LHCN-M2 (cell line): ENCODE measurements around the gene ACTR5. TPM values are rescaled to one million over a fixed set of nuclear protein-coding genes. Genes with fewer than 3 reads are reported as not detected.
A peak's percentile ranks its signal among the peaks of the same experiment; 100 is the strongest.

Experiments
- DNase-seq: peaks from one replicate; pipeline ENCODE4 v3.0.0-alpha.2; 2012; ENCODE audit warnings: low read depth
- polyA plus RNA-seq: library from polyadenylated mRNA; unstranded; fragments of >200 nt; gene quantifications from one replicate; pipeline ENCODE4 v1.2.1, GENCODE V29; 2012; ENCODE audit warnings: missing spikeins
- total RNA-seq: library from RNA; depleted of rRNA; stranded (reverse); fragments of >200 nt; gene quantifications from 2 replicates; pipeline ENCODE4 v1.2.3, GENCODE V29; 2014; rRNA removed

Gene ACTR5
- total RNA-seq, result 7.3 and 8.9 TPM in 2 replicates
- polyA plus RNA-seq, result 4.1 TPM

DNA sequence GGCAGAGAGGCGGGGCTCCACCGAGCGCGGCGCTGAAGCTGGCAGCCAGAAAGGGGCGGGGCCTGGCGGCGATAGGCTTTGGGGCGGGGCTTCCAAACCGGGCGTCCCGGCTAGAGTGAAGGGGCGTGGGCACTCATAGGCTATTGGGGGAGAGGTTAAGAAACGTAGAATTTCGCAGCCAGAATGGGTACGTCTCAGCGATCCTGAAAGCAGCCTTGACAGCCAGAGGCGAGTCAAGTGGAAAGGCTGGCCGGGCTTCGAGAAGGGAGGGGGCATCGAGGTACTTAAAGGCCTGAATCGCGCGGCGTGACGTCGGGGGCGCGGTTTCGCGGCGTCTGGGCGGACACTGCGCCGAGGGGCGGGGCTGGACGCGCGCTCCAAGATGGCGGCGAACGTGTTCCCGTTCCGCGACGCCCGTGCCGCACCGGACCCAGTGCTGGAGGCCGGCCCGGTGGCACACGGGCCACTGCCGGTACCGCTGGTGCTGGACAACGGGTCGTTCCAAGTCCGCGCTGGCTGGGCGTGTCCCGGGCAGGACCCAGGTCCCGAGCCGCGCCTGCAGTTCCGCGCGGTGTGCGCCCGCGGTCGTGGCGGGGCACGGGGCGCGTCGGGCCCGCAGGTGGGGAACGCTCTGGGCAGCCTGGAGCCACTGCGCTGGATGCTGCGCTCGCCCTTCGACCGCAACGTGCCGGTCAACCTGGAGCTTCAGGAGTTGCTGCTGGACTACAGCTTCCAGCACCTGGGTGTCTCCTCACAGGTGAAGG, at the start of gene ACTR5:
Gene ACTR5, plus strand, starts transcription at position 364 of the 764 bp plus-strand sequence. Its CDS starts 19 bp downstream, at position 383.
- peak; percentile 82 for DNase-seq

DNA sequence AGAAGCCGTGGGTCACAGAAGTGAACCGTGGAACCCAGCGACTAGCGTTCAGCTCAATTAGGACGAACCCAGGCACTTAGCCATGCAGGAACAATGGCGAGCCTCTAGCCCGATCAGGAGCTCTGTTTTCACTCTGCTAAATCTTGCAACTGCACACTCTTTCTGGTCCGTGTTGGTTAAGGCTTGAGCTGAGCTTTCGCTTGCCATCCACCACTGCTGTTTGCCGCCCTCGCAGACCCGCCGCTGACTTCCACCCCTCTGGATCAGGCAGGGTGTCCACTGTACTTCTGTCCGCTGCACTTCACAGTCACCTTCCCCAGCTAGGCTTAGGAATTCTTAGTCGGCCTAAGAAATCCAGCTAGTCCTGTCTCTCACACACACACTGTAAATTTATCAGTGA, 49.7 kb upstream of the ACTR5 start:
- no peak for DNase-seq

DNA sequence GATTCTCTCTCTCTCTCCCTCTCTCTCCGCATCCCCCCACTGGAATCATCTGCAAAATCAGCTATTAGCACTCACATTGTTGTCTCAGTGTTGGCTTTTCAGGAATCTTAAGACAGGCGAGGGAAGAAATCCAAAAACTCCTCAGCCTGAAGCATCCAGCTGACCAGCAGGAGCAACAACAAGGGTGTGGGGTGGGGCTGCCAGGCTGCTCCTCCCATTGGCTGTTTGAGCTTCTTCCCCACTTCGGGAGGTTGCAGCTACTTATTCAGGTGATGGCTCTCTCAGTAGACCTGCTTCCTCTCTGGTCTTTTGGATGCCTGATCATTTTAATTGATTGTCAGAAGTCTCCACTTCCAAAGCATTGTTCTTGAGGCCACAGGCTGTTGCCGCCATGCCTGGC, 48.1 kb upstream of the ACTR5 start:
- DNase-seq, result no peak

DNA sequence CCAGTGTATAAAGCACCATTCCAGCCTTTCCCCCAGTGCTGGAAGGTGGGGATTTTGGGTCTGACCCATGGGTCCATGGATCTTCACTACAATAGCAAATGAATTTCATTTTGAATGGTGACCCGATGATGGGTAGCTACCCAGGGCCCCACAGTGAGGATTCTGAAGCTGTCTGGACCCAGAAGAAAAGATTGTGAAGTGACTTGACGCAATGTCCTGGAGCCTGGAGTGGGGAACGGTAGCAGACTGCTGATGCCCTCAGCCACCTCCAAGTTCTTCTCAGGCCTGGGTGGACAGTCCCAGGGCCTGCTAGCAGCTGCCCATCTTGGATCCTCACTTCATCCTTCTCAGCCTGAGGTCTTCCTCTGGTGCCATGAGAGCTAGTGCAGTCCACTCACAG, 47.3 kb upstream of the ACTR5 start:
- DNase-seq, result no peak

DNA sequence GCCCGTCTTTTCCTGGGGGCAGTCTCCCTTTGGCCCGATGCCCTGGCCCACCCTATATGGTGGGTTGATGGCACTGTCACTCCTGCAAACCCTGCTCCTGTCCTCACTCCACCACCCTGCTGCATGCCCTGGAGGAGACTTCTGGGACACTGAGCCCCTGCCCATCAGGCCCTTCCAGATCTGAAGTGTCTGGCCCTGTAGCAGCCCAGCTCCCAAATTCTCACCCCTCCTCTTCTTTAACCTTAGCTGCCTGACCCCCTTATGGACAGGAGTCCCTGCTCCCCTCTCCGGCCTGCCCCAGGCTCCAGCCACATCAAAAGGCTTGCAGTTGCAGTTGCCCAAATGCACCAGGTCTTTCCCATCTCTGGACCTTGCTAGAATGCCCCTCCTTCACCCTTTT, 44.7 kb upstream of the ACTR5 start:
- DNase-seq, result no peak

DNA sequence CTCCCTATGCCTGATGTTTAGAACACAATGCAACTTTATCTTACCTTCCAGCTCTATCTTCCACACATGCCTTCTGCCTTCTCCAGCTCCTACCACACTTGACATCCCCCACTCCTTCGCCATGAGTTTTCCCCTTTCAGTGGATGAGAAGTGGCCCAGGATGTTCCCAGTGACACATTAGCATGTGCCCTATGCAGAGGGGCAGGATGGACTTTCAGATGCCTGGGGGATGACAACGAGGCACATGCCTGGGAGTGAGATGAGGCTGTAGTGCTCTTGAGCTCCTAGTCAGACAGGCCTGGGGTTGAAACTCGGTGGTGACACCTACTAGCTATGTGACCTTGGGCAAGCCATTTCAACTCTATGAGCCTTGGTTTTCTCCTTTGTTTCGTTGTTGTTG, 44.1 kb upstream of the ACTR5 start:
- DNase-seq, result no peak

DNA sequence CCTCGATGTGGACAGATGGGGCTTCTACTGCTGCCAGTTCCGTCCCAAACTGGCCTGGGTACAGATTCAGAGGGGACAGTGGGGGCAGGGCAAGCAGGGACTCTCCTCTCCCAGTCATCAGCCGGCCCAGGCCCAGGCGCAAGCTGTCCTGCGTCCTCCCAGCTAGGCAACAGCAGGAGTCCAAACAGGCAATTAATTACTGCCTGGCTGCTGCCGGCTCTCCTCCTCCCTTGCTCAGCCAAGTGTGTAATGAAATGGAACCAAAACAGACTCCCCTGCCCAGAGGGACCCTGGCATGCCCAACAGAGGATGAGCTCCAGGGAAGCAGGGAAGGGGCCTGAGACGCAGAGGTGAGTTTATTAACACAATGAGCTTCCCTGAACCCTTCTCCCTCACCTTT, 41.8 kb upstream of the ACTR5 start:
- DNase-seq, result no peak

DNA sequence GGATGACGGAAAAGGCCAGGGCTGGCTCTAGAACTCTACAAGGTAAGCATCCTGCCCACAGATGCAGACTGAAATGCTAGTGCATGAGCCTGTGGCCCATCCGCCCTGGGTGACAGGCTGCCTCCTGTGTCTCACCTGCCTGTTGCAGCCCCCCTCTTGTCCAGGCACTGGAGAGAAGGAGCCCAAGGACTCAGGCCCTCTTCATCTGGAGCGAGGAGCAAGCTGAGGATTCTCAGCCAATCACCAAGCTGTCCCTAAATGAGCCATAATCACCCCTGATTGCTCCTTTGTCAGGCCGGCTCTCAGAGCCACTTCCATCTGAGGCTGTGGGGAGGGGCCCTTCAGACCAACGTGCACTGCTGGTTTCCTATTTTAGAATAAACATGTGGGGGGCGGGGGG, 34.0 kb upstream of the ACTR5 start:
- no peak for DNase-seq

DNA sequence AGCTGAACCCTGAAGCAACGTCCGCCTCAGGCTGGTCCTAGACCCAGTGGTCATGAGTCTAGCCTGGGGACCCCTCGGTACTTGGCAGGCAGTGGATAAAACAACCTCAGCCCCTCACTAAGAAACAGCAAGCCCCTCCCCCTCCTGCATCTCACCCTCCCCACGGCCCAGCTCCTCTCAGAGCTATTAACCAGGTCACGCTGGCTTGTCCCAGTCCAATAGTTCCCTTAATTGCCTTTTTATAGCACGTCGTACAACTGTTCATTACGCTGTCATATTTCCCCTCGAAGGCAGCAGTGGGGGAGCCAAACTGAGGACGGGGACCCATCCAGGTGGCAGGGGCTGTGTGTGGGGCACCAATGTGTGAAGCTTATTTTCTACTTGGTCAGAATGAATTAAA, 32.6 kb upstream of the ACTR5 start:
- no peak for DNase-seq

DNA sequence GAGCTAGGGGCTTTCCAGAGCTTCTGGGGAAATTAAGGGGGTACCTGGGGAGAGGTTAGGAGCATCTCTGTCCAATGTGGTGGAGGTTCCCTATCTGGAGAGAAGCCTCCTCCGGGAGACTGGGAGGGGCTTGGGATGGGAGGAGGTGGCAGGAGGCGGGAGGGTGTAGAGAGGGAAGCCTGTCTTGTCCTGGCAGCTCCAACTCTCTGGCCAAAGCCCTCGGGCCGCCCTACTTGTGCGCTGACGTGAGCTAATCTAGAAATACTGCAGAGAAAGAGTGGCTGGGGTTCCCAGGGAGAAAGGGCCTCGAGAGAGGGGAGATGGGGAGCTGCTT, 25.6 kb upstream of the ACTR5 start:
- no peak for DNase-seq

DNA sequence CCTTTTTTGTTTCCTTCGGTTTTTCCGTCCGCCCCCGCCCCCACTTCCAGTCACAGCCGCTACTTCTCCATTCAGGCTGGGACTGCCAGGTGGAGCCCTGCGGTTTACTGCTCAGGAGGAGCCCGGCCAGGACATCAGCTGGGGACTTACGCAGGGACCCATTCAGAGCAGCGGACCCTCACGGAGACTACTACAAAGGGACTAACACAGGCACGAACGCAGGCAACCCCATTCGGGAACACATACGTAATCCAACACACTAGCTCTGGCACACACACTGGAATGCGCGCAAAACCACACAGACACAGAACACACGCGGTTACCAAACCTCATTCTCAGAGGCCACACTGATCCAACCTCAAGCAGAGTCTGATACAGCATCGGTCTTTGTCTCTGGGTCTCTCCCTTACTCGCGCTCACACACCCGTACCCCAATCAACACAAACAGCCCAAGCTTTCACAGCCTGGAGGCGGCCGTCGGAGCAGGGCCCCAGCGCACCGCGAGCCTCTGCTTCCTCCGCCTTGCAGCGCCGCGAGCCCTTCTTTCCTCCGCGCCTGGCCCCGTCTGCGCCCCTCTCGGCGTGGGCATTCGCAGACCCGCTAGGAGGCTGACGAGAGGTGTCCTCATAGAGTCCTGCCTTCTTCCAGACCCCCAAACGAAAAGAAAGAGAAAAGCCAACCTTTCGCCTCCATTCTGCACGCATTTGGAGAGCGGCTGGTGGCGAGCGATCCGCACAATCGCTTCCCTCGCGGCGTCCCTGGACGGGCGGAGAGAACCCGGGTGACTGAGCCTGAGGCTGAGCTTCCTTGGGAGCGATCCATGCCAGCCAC, 25.0 kb upstream of the ACTR5 start:
- no peak for DNase-seq

DNA sequence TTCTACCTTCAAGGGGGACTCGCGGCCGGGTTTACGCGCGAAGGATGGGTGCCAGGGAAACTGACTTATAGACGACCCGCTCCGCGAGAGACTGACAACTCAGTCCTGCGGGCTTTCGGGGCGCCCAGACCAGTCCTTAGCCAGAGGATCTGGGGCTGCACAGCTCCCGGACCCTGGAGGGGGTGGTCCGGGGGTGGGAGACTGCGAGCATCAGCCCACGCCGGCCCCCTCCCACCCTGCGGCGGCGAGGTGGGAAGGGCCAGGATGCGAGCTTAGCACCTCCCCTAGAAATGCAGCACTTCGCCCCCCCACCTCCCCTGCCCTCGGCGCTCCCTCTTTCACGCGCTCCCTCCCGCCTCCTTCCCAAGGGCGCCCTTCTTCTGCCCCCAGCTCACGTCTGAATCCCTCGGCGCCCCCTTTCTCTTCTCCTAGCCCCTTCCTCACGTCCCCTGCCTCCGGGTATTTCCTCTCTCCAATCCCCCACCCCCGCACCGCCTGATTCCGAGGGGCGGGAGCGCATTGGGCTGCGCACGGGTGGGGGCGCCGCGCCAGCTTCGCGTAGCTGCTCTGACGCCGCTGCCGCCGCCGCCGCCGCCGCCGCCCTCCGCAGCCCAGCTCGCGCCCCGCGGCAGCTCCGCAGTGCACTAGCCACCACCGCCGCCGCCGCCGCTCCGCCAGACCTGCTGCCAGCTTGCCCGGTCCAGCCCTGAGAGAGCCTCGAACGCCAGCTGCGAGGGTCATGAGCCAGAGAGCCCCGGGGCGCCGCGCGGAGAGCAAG, 24.2 kb upstream of the ACTR5 start, which contains the start of gene SLC32A1:
Gene SLC32A1, plus strand, starts transcription at position 639 of the 778 bp plus-strand sequence. CDS start 239 bp downstream, outside the sequence.
- DNase-seq, result no peak

DNA sequence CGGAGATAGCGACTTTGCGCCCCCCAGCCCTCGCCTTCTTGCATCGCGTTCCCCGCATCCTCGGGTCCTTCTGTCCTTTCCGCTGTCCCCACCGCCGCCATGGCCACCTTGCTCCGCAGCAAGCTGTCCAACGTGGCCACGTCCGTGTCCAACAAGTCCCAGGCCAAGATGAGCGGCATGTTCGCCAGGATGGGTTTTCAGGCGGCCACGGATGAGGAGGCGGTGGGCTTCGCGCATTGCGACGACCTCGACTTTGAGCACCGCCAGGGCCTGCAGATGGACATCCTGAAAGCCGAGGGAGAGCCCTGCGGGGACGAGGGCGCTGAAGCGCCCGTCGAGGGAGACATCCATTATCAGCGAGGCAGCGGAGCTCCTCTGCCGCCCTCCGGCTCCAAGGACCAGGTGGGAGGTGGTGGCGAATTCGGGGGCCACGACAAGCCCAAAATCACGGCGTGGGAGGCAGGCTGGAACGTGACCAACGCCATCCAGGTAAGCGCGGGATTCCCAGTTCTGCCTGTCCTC, 23.6 kb upstream of the ACTR5 start:
- DNase-seq, result no peak

DNA sequence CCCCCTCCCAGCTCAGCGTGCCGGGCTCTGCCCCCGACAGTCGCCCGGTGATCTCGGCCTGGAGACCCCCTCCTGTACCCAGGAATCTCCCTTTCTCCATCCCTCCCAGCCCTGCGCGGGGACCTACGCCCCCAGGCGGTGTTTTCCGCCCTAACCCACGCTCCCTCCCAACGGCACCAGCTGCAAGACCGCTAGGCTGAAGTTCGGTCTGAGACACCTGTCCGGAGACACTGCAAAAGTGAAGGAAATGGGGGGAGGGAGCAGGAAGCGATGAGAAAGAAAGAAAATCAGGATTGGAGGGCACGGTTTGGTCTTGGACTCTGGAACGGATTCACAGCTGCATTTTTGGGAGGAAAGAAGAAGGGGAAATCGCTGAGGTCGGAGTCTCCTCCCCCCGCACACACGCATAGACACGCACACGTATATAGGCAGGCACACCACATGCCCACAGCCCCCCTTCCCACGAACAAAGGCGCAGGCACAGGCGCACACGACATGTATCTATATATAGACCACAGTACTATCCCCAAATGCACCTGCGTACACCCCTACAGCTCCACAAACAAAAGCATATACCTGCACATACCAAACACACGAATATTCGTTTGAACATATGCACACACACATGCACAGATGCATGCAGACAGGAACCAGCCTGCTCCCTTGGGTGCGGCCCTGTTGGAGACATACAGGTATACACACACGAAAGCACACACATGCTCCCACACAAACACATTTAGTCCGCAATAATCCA, 22.9 kb upstream of the ACTR5 start:
- no peak for DNase-seq

DNA sequence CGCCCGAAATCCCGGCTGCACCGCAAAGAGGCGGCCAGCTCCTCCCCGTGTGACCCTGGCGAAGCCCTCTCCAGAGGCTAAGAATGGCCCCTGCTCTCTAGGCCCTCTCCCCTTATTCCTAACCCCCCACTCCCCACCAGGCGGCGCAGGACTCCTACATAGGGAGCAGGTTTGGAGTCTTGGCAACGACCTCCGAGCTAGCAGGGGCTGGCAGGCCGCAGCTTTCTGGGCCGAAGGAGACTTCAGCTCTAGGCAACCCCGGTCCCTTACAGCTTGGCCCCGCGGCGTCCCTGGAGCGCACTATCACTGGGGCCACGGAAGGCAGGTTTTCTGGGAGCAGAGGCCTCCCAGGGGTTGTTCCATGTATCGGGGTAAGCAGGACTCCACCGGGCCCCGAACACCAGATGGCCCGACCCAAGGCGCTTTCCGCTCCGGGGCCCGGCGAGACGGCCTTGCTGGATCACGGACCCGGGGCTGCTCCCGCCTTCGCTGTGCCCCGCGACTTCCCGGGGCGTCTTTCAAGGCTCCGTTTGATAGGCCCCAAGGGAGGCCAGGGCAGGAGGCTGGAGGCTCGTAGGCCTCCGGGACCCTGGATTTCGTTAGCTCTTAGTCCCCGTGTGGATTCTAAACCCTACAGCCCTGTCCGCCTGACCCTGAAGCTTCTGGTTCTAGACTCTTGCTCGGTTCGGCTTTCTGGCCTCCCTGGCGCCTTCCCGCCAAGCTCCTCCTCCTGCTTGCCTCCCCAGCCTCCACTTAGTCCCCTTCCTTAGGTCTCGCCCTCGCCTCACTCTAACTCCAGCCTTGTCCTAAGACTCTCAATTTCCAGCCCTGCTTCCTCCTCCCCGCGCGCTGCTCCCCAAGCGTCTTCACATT, 22.1 kb upstream of the ACTR5 start:
- peak; percentile 26 for DNase-seq

DNA sequence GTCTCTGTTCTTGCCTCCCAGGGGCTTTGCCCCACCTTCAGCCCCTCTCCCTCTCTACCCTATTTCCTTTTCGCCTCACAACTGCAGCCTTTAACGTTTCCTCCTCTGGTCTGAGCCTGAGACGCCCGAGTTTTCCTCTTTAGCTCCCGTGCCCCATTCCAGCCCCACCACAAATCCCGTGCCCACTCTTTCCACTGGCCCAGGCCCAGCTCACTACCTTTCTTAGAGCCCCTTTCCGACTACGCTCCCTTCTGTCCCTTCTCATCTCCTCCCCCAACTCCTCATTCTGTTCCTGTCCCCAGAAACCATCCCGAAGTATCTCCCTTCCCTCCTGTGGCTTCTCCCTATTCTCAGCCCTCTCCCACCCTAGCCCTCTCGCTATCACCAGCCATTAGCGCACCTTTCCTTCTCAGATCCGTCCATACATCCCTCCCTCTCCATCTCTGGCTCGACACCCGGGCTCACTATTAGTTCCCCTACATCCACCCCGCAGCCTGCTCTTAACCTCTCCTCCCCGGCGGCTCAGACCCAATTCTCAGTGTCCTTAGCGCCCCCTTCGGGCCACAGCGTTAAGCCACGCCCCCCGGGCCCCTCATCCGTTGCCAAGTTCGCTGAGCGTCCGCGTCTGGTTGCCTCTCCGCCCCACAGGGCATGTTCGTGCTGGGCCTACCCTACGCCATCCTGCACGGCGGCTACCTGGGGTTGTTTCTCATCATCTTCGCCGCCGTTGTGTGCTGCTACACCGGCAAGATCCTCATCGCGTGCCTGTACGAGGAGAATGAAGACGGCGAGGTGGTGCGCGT, 21.3 kb upstream of the ACTR5 start:
- DNase-seq, result no peak

DNA sequence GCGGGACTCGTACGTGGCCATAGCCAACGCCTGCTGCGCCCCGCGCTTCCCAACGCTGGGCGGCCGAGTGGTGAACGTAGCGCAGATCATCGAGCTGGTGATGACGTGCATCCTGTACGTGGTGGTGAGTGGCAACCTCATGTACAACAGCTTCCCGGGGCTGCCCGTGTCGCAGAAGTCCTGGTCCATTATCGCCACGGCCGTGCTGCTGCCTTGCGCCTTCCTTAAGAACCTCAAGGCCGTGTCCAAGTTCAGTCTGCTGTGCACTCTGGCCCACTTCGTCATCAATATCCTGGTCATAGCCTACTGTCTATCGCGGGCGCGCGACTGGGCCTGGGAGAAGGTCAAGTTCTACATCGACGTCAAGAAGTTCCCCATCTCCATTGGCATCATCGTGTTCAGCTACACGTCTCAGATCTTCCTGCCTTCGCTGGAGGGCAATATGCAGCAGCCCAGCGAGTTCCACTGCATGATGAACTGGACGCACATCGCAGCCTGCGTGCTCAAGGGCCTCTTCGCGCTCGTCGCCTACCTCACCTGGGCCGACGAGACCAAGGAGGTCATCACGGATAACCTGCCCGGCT, 20.6 kb upstream of the ACTR5 start:
- DNase-seq, result no peak

DNA sequence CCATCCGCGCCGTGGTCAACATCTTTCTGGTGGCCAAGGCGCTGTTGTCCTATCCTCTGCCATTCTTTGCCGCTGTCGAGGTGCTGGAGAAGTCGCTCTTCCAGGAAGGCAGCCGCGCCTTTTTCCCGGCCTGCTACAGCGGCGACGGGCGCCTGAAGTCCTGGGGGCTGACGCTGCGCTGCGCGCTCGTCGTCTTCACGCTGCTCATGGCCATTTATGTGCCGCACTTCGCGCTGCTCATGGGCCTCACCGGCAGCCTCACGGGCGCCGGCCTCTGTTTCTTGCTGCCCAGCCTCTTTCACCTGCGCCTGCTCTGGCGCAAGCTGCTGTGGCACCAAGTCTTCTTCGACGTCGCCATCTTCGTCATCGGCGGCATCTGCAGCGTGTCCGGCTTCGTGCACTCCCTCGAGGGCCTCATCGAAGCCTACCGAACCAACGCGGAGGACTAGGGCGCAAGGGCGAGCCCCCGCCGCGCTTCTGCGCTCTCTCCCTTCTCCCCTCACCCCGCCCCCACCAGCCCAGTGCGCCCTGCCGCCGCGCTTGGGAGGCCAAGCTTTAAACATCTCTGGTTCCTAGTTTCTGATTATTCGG, 20.0 kb upstream of the ACTR5 start:
- no peak for DNase-seq
